ENCODE data around the gene RERG.

DNA sequence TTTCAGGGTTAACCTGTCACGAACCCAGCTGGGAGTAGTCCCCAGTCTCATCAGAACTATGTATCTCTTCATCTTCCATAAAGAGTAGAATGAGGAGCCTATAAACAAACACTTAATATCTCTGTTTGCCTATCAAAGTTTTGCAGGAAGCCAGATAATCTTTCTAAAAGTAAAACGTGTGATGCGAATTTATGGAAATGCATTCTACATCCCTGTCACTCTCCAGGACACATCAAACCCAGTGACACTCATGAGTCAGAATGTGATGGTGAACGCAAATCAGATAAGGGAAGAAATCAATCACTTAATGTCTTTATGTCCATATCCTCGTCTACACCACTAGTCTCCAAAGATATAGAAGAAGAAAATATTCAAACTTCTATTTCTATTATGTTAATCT, 37.4 kb downstream of the RERG start:
- TF ChIP-seq, protein P1, sequence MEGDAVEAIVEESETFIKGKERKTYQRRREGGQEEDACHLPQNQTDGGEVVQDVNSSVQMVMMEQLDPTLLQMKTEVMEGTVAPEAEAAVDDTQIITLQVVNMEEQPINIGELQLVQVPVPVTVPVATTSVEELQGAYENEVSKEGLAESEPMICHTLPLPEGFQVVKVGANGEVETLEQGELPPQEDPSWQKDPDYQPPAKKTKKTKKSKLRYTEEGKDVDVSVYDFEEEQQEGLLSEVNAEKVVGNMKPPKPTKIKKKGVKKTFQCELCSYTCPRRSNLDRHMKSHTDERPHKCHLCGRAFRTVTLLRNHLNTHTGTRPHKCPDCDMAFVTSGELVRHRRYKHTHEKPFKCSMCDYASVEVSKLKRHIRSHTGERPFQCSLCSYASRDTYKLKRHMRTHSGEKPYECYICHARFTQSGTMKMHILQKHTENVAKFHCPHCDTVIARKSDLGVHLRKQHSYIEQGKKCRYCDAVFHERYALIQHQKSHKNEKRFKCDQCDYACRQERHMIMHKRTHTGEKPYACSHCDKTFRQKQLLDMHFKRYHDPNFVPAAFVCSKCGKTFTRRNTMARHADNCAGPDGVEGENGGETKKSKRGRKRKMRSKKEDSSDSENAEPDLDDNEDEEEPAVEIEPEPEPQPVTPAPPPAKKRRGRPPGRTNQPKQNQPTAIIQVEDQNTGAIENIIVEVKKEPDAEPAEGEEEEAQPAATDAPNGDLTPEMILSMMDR (IDR thresholded peaks at IDR 0.05), result no peak
- TF ChIP-seq POLR2A (IDR thresholded peaks at IDR 0.05), result no peak

Measured in right lobe of liver (tissue), 4 donors.